HEK293T (cell line): ENCODE data around the gene FEM1C.
A peak's percentile ranks its signal among the peaks of the same experiment; 100 is the strongest.

Experiments
- CTCF ChIA-PET: fragments of 350-600 bp; formaldehyde crosslinking; extraction: SDS; loops from one replicate; lab custom pipeline; 2021; ENCODE audit warnings: antibody characterized with exemption, inconsistent platforms; lab: Yijun Ruan, JAX
- POLR2A ChIA-PET: fragments of 350-600 bp; formaldehyde crosslinking; extraction: SDS; loops from one replicate; lab custom pipeline; 2020; ENCODE audit warnings: antibody characterized with exemption, inconsistent platforms; lab: Yijun Ruan, JAX
- DNase-seq: peaks from one replicate; pipeline ENCODE4 v3.0.0; 2012; ENCODE audit warnings: mixed read lengths; ENCODE audit errors: extremely low spot score
- ARNT ChIP-seq: fragments of 450-650 bp; IDR thresholded peaks from 2 replicates; pipeline ENCODE4 v1.6.1; 2017; ENCODE audit warnings: mild to moderate bottlenecking
- BHLHE40 ChIP-seq: fragments of 450-650 bp; IDR thresholded peaks from 2 replicates; pipeline ENCODE4 v1.6.1; 2016; ENCODE audit warnings: mild to moderate bottlenecking, moderate library complexity, borderline replicate concordance
- CTBP1 ChIP-seq: fragments of 450-650 bp; IDR thresholded peaks from 2 replicates; pipeline ENCODE4 v1.6.1; 2016; ENCODE audit warnings: borderline replicate concordance
- ELF4 ChIP-seq: fragments of 450-650 bp; IDR thresholded peaks from 2 replicates; pipeline ENCODE4 v1.6.1; 2017; ENCODE audit warnings: antibody characterized with exemption
- FOXA1 ChIP-seq: fragments of 450-650 bp; IDR thresholded peaks from 2 replicates; pipeline ENCODE4 v1.6.1; 2016; ENCODE audit warnings: mild to moderate bottlenecking
- FOXK2 ChIP-seq: fragments of 450-650 bp; IDR thresholded peaks from 2 replicates; pipeline ENCODE4 v1.6.1; 2016; ENCODE audit warnings: mild to moderate bottlenecking
- FOXM1 ChIP-seq: fragments of 450-650 bp; IDR thresholded peaks from 2 replicates; pipeline ENCODE4 v1.6.1; 2017; ENCODE audit warnings: mild to moderate bottlenecking, borderline replicate concordance
- HDGF ChIP-seq: fragments of 450-650 bp; IDR thresholded peaks from 2 replicates; pipeline ENCODE4 v1.6.1; 2017; ENCODE audit warnings: antibody characterized with exemption, borderline replicate concordance
- L3MBTL2 ChIP-seq: fragments of 450-650 bp; conservative IDR thresholded peaks from 2 replicates; pipeline ENCODE4 v1.6.1; 2016; ENCODE audit warnings: mild to moderate bottlenecking
- LEF1 ChIP-seq: fragments of 450-650 bp; IDR thresholded peaks from 2 replicates; pipeline ENCODE4 v1.6.1; 2017; ENCODE audit warnings: mild to moderate bottlenecking, borderline replicate concordance
- NFRKB ChIP-seq: fragments of 450-650 bp; IDR thresholded peaks from 2 replicates; pipeline ENCODE4 v1.6.1; 2016; ENCODE audit warnings: mild to moderate bottlenecking, moderate library complexity
- PKNOX1 ChIP-seq: fragments of 450-650 bp; IDR thresholded peaks from 2 replicates; pipeline ENCODE4 v1.6.1; 2016
- SP1 ChIP-seq: fragments of 450-650 bp; IDR thresholded peaks from 2 replicates; pipeline ENCODE4 v1.6.1; 2017
- SUZ12 ChIP-seq: fragments of 450-650 bp; IDR thresholded peaks from 2 replicates; pipeline ENCODE4 v1.6.1; 2016; ENCODE audit warnings: mild to moderate bottlenecking
- TARDBP ChIP-seq: fragments of 450-650 bp; IDR thresholded peaks from 2 replicates; pipeline ENCODE4 v1.6.1; 2016
- ZNF384 ChIP-seq: fragments of 450-650 bp; IDR thresholded peaks from 2 replicates; pipeline ENCODE4 v1.6.1; 2016

Gene FEM1C, protein sequence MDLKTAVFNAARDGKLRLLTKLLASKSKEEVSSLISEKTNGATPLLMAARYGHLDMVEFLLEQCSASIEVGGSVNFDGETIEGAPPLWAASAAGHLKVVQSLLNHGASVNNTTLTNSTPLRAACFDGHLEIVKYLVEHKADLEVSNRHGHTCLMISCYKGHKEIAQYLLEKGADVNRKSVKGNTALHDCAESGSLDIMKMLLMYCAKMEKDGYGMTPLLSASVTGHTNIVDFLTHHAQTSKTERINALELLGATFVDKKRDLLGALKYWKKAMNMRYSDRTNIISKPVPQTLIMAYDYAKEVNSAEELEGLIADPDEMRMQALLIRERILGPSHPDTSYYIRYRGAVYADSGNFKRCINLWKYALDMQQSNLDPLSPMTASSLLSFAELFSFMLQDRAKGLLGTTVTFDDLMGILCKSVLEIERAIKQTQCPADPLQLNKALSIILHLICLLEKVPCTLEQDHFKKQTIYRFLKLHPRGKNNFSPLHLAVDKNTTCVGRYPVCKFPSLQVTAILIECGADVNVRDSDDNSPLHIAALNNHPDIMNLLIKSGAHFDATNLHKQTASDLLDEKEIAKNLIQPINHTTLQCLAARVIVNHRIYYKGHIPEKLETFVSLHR

GRCh38 chr5:115544436-115545350, at the start of gene FEM1C:
TSS of gene FEM1C (minus strand) at chr5:115544775. CDS start at chr5:115543493, 1,282 bp downstream.
- DNase-seq = peak; percentile 94
- ChIA-PET CTCF (interaction anchor here (1.9 kb wide), 1 partner anchor 30 kb away, joined by 6 read pairs; no protein-coding TSS in a partner anchor), POLR2A (interaction anchor here (0.7 to 2.6 kb wide), 9 partner anchors 9 to 295 kb away, joined by 3 to 8 read pairs (median 3); no protein-coding TSS in a partner anchor)
- no peak for TF ChIP-seq SP1
- TF ChIP-seq SUZ12 = no peak
- peak; percentile 94 for TF ChIP-seq L3MBTL2
- TF ChIP-seq ELF4 = peak; percentile 53
- no peak for TF ChIP-seq PKNOX1

DNA sequence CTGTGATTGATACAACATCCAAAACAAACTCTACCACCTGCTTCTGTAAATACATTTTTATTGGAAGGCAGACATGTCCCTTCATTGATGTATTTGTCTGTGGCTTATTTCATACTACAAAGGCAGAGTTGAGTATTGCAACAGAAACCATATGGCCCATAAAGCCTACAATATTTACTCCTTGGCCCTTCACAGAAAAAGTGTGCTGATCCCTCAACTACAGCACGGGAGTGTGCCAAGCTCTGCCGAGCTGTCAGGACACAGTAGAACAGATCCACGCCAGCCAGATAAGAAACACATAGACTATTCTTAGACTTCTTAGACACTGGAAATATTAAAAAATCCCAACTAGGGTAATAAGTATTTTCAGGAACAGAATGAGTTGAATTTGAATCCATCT, 44.5 kb upstream of the FEM1C start:
- POLR2A ChIA-PET = no interaction called here
- TF ChIP-seq ZNF384 = no peak
- no peak for TF ChIP-seq FOXM1
- TF ChIP-seq HDGF = no peak
- no peak for TF ChIP-seq TARDBP
- no peak for TF ChIP-seq FOXK2
- no peak for TF ChIP-seq ARNT
- no peak for TF ChIP-seq CTBP1
- TF ChIP-seq SP1 = no peak
- TF ChIP-seq FOXA1 = no peak
- no peak for TF ChIP-seq BHLHE40
- no peak for TF ChIP-seq ELF4
- TF ChIP-seq LEF1 = no peak
- no peak for TF ChIP-seq PKNOX1
- no peak for DNase-seq
- CTCF ChIA-PET = interaction anchor here (0.8 to 1.2 kb wide), 2 partner anchors 12 to 14 kb away, joined by 3 to 4 read pairs; no protein-coding TSS in a partner anchor

DNA sequence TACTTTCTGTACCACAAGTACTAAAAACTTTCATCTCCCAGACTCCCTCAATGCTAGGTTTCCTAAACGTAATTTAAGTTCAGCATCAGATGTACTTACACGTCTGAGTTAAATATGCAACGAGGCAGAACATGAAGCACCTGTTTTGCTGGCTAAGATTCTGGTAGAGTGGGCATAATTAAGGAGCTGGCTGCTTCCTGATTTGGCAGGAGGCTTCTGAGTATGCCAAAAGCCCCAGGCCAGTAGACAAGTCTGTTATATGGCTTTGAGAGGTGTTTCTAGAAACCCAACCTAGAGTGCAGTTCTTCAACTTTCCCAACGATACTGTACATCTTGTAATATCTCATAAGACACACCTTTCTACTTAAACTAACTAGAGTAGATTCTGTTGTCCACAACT, 44.1 kb upstream of the FEM1C start:
- TF ChIP-seq ELF4 (no peak), FOXA1 (no peak), TARDBP (no peak), L3MBTL2 (no peak), FOXK2 (no peak), PKNOX1 (no peak), LEF1 (no peak), FOXM1 (no peak), ZNF384 (no peak), SUZ12 (no peak), ARNT (no peak), NFRKB (no peak), BHLHE40 (no peak)
- no peak for DNase-seq
- POLR2A ChIA-PET = no interaction called here
- CTCF ChIA-PET = interaction anchor here (1.2 kb wide), 1 partner anchor 14 kb away, joined by 4 read pairs; no protein-coding TSS in a partner anchor

DNA sequence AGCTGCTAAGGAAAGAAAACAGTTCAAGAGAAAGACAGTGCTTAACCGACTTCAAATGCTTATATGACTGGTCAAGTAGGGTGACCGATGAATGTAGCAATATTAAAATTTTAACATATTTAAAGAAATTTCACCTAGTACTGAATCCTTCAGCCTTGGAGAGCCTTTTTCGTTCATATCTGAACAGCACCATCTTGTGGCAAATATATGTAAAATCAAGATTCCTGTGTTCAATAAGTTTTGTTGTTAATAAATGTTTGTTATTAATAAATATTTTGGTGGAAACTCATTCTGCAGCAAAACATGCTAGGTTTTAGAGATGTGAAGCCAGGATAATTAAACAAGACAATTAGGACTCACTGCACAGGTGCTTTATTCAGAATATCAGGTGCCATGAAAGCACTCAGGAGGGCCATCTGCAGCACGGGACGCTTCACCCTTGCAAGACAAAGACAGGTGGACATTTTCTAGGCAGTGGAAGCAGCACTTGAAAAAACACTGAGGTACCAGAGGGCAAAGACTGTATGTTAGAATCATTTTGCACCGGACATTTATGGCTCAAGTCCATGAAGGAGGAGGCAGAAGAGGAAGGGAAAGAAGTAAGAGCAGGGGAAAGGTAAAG, 42.1 kb upstream of the FEM1C start:
- no peak for DNase-seq
- TF ChIP-seq ARNT = no peak
- no peak for TF ChIP-seq SUZ12
- ChIA-PET POLR2A (no interaction called here), CTCF (no interaction called here)

DNA sequence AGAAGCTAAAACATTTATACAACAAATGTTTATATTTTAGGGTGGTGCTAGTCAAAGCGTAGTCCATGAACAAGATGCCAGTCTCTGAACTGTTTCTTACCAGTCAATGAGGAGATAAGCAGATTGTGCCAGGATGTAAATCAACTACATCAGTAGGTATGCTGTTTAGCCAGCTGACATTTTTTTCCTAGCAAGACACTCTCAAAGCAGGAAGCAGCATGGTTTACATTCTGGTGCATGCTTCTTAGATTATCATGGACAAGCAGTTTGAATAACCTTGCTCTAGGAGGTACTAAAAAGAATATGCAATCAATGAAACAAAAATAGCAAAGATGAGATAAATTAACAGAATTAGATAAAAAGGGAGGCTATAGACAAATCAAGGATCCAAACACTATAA, 40.7 kb upstream of the FEM1C start:
- no peak for DNase-seq
- TF ChIP-seq BHLHE40 = no peak
- no peak for TF ChIP-seq L3MBTL2
- no peak for TF ChIP-seq PKNOX1
- no peak for TF ChIP-seq SUZ12
- no peak for TF ChIP-seq FOXK2
- TF ChIP-seq FOXM1 = no peak
- TF ChIP-seq FOXA1 = no peak
- TF ChIP-seq SP1 = no peak
- TF ChIP-seq ARNT = no peak
- TF ChIP-seq ZNF384 = no peak
- CTCF ChIA-PET = no interaction called here
- POLR2A ChIA-PET = no interaction called here
